Measurements from ENCODE around the gene SRRM4.

GRCh38 chr12:119069147-119069642, 87.9 kb downstream of the SRRM4 start:
- TF ChIP-seq POLR2AphosphoS5 (IDR thresholded peaks at IDR 0.05) = no peak
- no peak for TF ChIP-seq CTCF (IDR thresholded peaks at IDR 0.05 in 8 of 11, conservative IDR thresholded peaks at IDR 0.05 in 3 of 11)
- TF ChIP-seq POLR2A (IDR thresholded peaks at IDR 0.05) = no peak
